A549 (cell line): ENCODE data around the gene EXO1. TPM values are rescaled to one million over a fixed set of nuclear protein-coding genes. Genes with fewer than 3 reads are reported as not detected.

Experiments
- ATAC-seq, 2 experiments: fragments of 200-7000 bp in 1 of 2; fragments of >200 bp in 1 of 2; cut with Nextera tagmentation in 1 of 2; cut with Tn5 transposase in 1 of 2; 3 replicates each; pipeline versions ENCODE4 v1.8.0 to v1.9.1; 2018 to 2020; ENCODE audit warnings: mild to moderate bottlenecking in 1 of 2, moderate library complexity in 1 of 2
- CTCF ChIA-PET: fragments of 300-600 bp; sonication (Branson Sonifier 250); formaldehyde crosslinking; extraction: SDS; loops from one replicate; lab custom pipeline; 2021; ENCODE audit warnings: antibody characterized with exemption, inconsistent platforms; lab: Yijun Ruan, JAX
- POLR2A ChIA-PET: fragments of 350-600 bp; formaldehyde crosslinking; extraction: SDS; loops from one replicate; lab custom pipeline; 2021; ENCODE audit warnings: antibody characterized with exemption, inconsistent platforms; lab: Yijun Ruan, JAX
- DNase-seq, 2 experiments: peaks; one replicate each; pipeline versions ENCODE4 v3.0.0 to v3.0.0-alpha.2; 2011 to 2016; ENCODE audit warnings: low read depth in 1 of 2, low spot score in 1 of 2
- FAIRE-seq: peaks from 2 replicates; lab custom pipeline; 2011; peaks lifted over from hg19 to GRCh38; lab: Jason Lieb, UNC
- H3K27ac ChIP-seq, 2 experiments: fragments of >200 bp; sonication (Bioruptor Twin); formaldehyde crosslinking; 3 replicates each; pipeline ENCODE4 v1.5.1; 2016 to 2017
- H3K4me1 ChIP-seq: fragments of >200 bp; sonication (Bioruptor Twin); formaldehyde crosslinking; 3 replicates; pipeline ENCODE4 v1.6.1; 2016
- H3K4me2 ChIP-seq: fragments of >200 bp; sonication (Bioruptor Twin); formaldehyde crosslinking; 3 replicates; pipeline ENCODE4 v1.6.1; 2016
- H3K4me3 ChIP-seq: fragments of >200 bp; sonication (Bioruptor Twin); formaldehyde crosslinking; 3 replicates; pipeline ENCODE4 v1.5.1; 2016
- H3K9me3 ChIP-seq: fragments of >200 bp; sonication (Bioruptor Twin); formaldehyde crosslinking; 3 replicates; pipeline ENCODE4 v1.6.1; 2016
- BCL3 ChIP-seq: fragments of >200 bp; sonication (Bioruptor Twin); formaldehyde crosslinking; IDR thresholded peaks from 3 replicates; pipeline ENCODE4 v1.6.1; 2016
- CBX2 ChIP-seq: fragments of 200-600 bp; sonication (generic); IDR thresholded peaks from 2 replicates; pipeline ENCODE4 v1.6.1; 2016; ENCODE audit warnings: low read depth, mild to moderate bottlenecking, borderline replicate concordance
- CBX8 ChIP-seq: fragments of 200-600 bp; sonication (generic); IDR thresholded peaks from 2 replicates; pipeline ENCODE4 v1.6.1; 2016
- EHF ChIP-seq: fragments of 250-450 bp; sonication (Bioruptor Pico); IDR thresholded peaks from 2 replicates; pipeline ENCODE4 v1.5.0; 2020; ENCODE audit warnings: mild to moderate bottlenecking
- EHMT2 ChIP-seq: fragments of 200-600 bp; sonication (generic); IDR thresholded peaks from 2 replicates; pipeline ENCODE4 v1.6.1; 2016; ENCODE audit warnings: antibody characterized with exemption, low read depth, mild to moderate bottlenecking, moderate library complexity
- FOSB ChIP-seq: fragments of 250-450 bp; sonication (Bioruptor Pico); IDR thresholded peaks from 2 replicates; pipeline ENCODE4 v1.5.0; 2020; ENCODE audit warnings: mild to moderate bottlenecking, moderate library complexity
- HES2 ChIP-seq: fragments of >200 bp; sonication (Bioruptor Twin); formaldehyde crosslinking; IDR thresholded peaks from 2 replicates; pipeline ENCODE4 v1.6.1; 2016
- HEYL ChIP-seq: fragments of 250-450 bp; sonication (Bioruptor Pico); IDR thresholded peaks from 2 replicates; pipeline ENCODE4 v1.8.0; 2021; ENCODE audit warnings: mild to moderate bottlenecking, moderate library complexity
- HOXA7 ChIP-seq: fragments of 250-450 bp; sonication (Bioruptor Pico); IDR thresholded peaks from 2 replicates; pipeline ENCODE4 v1.5.0; 2020; ENCODE audit warnings: mild to moderate bottlenecking, moderate library complexity
- HOXB13 ChIP-seq: fragments of 250-450 bp; sonication (Bioruptor Pico); IDR thresholded peaks from 2 replicates; pipeline ENCODE4 v1.5.0; 2020; ENCODE audit warnings: low read depth, mild to moderate bottlenecking, moderate library complexity
- KDM1A ChIP-seq: fragments of 200-600 bp; sonication (generic); IDR thresholded peaks from 2 replicates; pipeline ENCODE4 v1.6.1; 2016; ENCODE audit warnings: low read depth, mild to moderate bottlenecking
- MAFK ChIP-seq: fragments of 450-650 bp; IDR thresholded peaks from 2 replicates; pipeline ENCODE4 v1.6.1; 2014; ENCODE audit not compliant: partially characterized antibody
- MAZ ChIP-seq: fragments of 150-350 bp; IDR thresholded peaks from 2 replicates; pipeline ENCODE4 v1.6.1; 2014; ENCODE audit warnings: antibody characterized with exemption, low read depth, low read length, borderline replicate concordance
- NPAS2 ChIP-seq: fragments of 250-450 bp; sonication (Bioruptor Pico); IDR thresholded peaks from 2 replicates; pipeline ENCODE4 v1.8.0; 2022; ENCODE audit warnings: mild to moderate bottlenecking, moderate library complexity, borderline replicate concordance
- PBX3 ChIP-seq: IDR thresholded peaks from 2 replicates; pipeline ENCODE4 v1.6.1; 2012
- RAD21 ChIP-seq, 2 experiments: fragments of >200 bp in 1 of 2; sonication (Bioruptor Twin) in 1 of 2; formaldehyde crosslinking in 1 of 2; IDR thresholded peaks in 1 of 2; conservative IDR thresholded peaks in 1 of 2; 2 replicates in 1 of 2; 3 replicates in 1 of 2; pipeline ENCODE4 v1.6.1; 2012 to 2018; ENCODE audit warnings: inconsistent platforms in 1 of 2
- RARB ChIP-seq: fragments of 250-450 bp; sonication (Bioruptor Pico); IDR thresholded peaks from 2 replicates; pipeline ENCODE4 v1.8.0; 2021; ENCODE audit warnings: mild to moderate bottlenecking, moderate library complexity
- RFX5 ChIP-seq: fragments of 450-650 bp; IDR thresholded peaks from 2 replicates; pipeline ENCODE4 v1.7.1; 2014; ENCODE audit warnings: antibody characterized with exemption, mild to moderate bottlenecking, moderate library complexity
- ZC3H11A ChIP-seq: fragments of 450-650 bp; IDR thresholded peaks from 2 replicates; pipeline ENCODE4 v1.6.1; 2014; ENCODE audit warnings: antibody characterized with exemption, mild to moderate bottlenecking
- ZSCAN20 ChIP-seq: fragments of 250-450 bp; sonication (Bioruptor Pico); IDR thresholded peaks from 2 replicates; pipeline ENCODE4 v1.8.0; 2022; ENCODE audit warnings: mild to moderate bottlenecking, moderate library complexity
- WGBS: methylation state at CpG from one replicate; pipeline ENCODE4 v1.1.6; 2017; ENCODE audit errors: missing lambda C conversion rate; 5-methylcytosine and 5-hydroxymethylcytosine counted together
- polyA plus RNA-seq, 4 experiments: library from polyadenylated mRNA; depleted of rRNA in 3 of 4; stranded (reverse); fragments of >200 nt; fragmentation: RNase III in 1 of 4; extraction: RNeasy Plus Mini Kit Qiagen cat#74134 plus additional on column Dnase treatment in 1 of 4; gene quantifications; 2 replicates in 3 of 4; 3 replicates in 1 of 4; pipeline ENCODE4 v1.2.3, GENCODE V29; 2011 to 2017

Gene EXO1
- polyA plus RNA-seq, 2 of the 4 experiments (the other 2 are of a cell fraction) = 23.0 to 33.1 TPM

DNA sequence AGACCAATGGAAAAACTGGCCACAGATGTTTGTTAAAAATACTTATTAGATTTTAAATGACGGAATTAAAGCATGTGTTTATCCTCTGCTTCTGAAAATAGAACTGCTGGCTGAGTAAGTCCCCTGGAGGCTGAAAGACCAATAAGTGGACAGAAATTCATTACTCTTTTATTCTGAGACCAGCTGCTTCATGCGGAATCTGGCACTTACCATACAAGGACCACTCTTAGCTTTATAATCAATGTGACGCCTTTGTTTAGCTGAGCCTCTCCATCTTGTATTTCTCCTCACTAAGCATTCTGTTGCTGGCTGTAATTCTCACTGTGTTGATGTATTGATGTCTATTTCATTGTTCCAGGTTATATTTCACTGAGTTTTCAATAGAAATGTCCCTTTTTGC, 6.3 kb upstream of the EXO1 start:
- TF ChIP-seq RFX5 (no peak), NPAS2 (CRISPR knock-in tag) (no peak), CBX8 (no peak), HOXB13 (CRISPR knock-in tag) (no peak)
- TF ChIP-seq, all 56 proteins: peak for 0
- H3K4me2 ChIP-seq = no peak overlapping the region
- FAIRE-seq = no peak
- 91% methylated on average over 3 of the region's 3 CpGs for WGBS
- no peak for DNase-seq
- ChIA-PET POLR2A (no interaction called here), CTCF (interaction anchor here (1.1 to 8.5 kb wide), 8 partner anchors 8 to 311 kb away, joined by 3 to 48 read pairs (median 3); partner anchors contain the start of gene MAP1LC3C)
- H3K4me3 ChIP-seq = no peak overlapping the region
- H3K9me3 ChIP-seq = no peaks in the 10 kb centered on the region
- ATAC-seq = no peak
- no peak overlapping the region for H3K27ac ChIP-seq
- H3K4me1 ChIP-seq = peaks cover 20% of the 10 kb centered on the region

DNA sequence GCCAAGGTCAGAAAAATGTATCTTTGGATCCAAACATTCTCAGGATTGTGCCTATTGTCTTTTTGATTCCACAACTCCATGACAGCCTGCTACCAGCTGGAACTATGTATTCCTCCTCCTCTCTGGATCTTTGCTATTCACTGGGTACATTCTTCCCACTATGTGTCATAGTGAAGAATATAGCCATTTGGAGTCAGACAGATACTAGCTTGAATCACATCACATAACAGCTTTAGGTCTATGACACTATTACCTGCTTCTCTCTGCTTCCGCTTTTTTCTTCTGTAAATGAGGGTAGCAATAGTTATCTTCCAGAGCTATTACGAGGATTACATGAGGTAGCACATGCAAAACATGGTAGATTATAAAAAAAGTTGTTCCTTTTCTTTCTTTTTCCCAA, 5.4 kb upstream of the EXO1 start:
- DNase-seq (no peak), ATAC-seq (peak in 1 of 2 experiments; percentile 34; a peak in 2 of 6 replicates), FAIRE-seq (no peak)
- WGBS = 88% methylated on average over 2 of the region's 2 CpGs
- no peak for TF ChIP-seq BCL3
- TF ChIP-seq HES2 = no peak
- TF ChIP-seq HOXA7 (CRISPR knock-in tag) = no peak
- no peak for TF ChIP-seq RFX5
- TF ChIP-seq MAFK = no peak
- TF ChIP-seq EHMT2 = no peak
- Histone ChIP-seq H3K9me3 (no peaks in the 10 kb centered on the region), H3K27ac (no peak overlapping the region), H3K4me3 (no peak overlapping the region), H3K4me2 (no peak overlapping the region), H3K4me1 (peaks cover 21% of the 10 kb centered on the region)
- POLR2A ChIA-PET = no interaction called here
- CTCF ChIA-PET = interaction anchor here (1.1 to 8.5 kb wide), 5 partner anchors 9 to 312 kb away, joined by 3 to 48 read pairs (median 5); partner anchors contain the start of gene MAP1LC3C

- no peak for DNase-seq
- POLR2A ChIA-PET = no interaction called here
- no peak for ATAC-seq
- Histone ChIP-seq H3K4me2 (no peak overlapping the region), H3K27ac (no peak overlapping the region), H3K4me1 (peaks cover 16% of the 10 kb centered on the region), H3K9me3 (no peaks in the 10 kb centered on the region), H3K4me3 (no peak overlapping the region)
- WGBS = 73% methylated on average over 6 of the region's 6 CpGs
- FAIRE-seq = no peak
- TF ChIP-seq FOSB (CRISPR knock-in tag) (no peak), ZSCAN20 (CRISPR knock-in tag) (no peak), RARB (CRISPR knock-in tag) (no peak), RAD21 (conservative IDR thresholded peaks at IDR 0.05 in 1 of 2, IDR thresholded peaks at IDR 0.05 in 1 of 2) (no peak), EHF (CRISPR knock-in tag) (no peak), HEYL (CRISPR knock-in tag) (no peak), HES2 (no peak), CBX2 (no peak), ZC3H11A (no peak), KDM1A (no peak), MAZ (no peak), PBX3 (no peak)
- CTCF ChIA-PET = interaction anchor here (1.0 to 8.5 kb wide), 2 partner anchors 217 to 233 kb away, joined by 3 to 48 read pairs; no protein-coding TSS in a partner anchor
Observed at GRCh38 chr1:241844593-241844992, 3.4 kb upstream of the EXO1 start.
